Measurements from ENCODE around the gene CHL1.

Gene CHL1

GRCh38 chr3:267101-267500 lies 70.5 kb downstream of the CHL1 start:
- in situ Hi-C loops (cut with HindIII; ENCODE audit: low sequenced_read_pairs) = no loop called here

GRCh38 chr3:270688-271087 lies 74.1 kb downstream of the CHL1 start:
- in situ Hi-C loops (cut with HindIII; ENCODE audit: low sequenced_read_pairs) = no loop called here
- H3K4me3 ChIP-seq (ENCODE audit: low read depth, low read length) = no peak overlapping the region
- TF ChIP-seq CTCF (IDR thresholded peaks at IDR 0.05; ENCODE audit: low read depth, low read length) = no peak
- no peak for DNase-seq (ENCODE audit: low read depth, low spot score)

More at GRCh38 chr3:267101-267500, 70.5 kb downstream of the CHL1 start:
- H3K4me3 ChIP-seq (ENCODE audit: low read depth, low read length) = no peak overlapping the region
- no peak for DNase-seq (ENCODE audit: low read depth, low spot score)
- no peak for TF ChIP-seq CTCF (IDR thresholded peaks at IDR 0.05; ENCODE audit: low read depth, low read length)

GRCh38 chr3:274927-275326 lies 78.4 kb downstream of the CHL1 start:
- DNase-seq (ENCODE audit: low read depth, low spot score) = no peak
- no peak for TF ChIP-seq CTCF (IDR thresholded peaks at IDR 0.05; ENCODE audit: low read depth, low read length)
- in situ Hi-C loops (cut with HindIII; ENCODE audit: low sequenced_read_pairs) = no loop called here
- H3K4me3 ChIP-seq (ENCODE audit: low read depth, low read length) = no peak overlapping the region

GRCh38 chr3:277873-278272 lies 81.3 kb downstream of the CHL1 start:
- H3K4me3 ChIP-seq (ENCODE audit: low read depth, low read length) = no peak overlapping the region
- in situ Hi-C loops (cut with HindIII; ENCODE audit: low sequenced_read_pairs) = no loop called here
- no peak for DNase-seq (ENCODE audit: low read depth, low spot score)
- no peak for TF ChIP-seq CTCF (IDR thresholded peaks at IDR 0.05; ENCODE audit: low read depth, low read length)

- no peak for DNase-seq (ENCODE audit: low read depth, low spot score)
- H3K4me3 ChIP-seq (ENCODE audit: low read depth, low read length) = no peak overlapping the region
- no peak for TF ChIP-seq CTCF (IDR thresholded peaks at IDR 0.05; ENCODE audit: low read depth, low read length)
- in situ Hi-C loops (cut with HindIII; ENCODE audit: low sequenced_read_pairs) = no loop called here
These were observed 81.9 kb downstream of the CHL1 start for GRCh38 chr3:278300-279064.

- no peak overlapping the region for H3K4me3 ChIP-seq (ENCODE audit: low read depth, low read length)
- in situ Hi-C loops (cut with HindIII; ENCODE audit: low sequenced_read_pairs) = no loop called here
- DNase-seq (ENCODE audit: low read depth, low spot score) = no peak
- no peak for TF ChIP-seq CTCF (IDR thresholded peaks at IDR 0.05; ENCODE audit: low read depth, low read length)
These were observed 82.8 kb downstream of the CHL1 start for GRCh38 chr3:279325-279724.
